Measurements from ENCODE around the gene PTPRCAP. TPM values are rescaled to one million over a fixed set of nuclear protein-coding genes. Genes with fewer than 3 reads are reported as not detected.
A peak's percentile ranks its signal among the peaks of the same experiment; 100 is the strongest.
"Not testable (repeated sequence)": the region's sequence is repeated elsewhere in the genome, so short reads cannot be mapped to it uniquely, and the experiment has no call there.

PTPRCAP gene
- total RNA-seq, 2 donors from 2014 or later: 1.8 to 4.7 TPM

DNA sequence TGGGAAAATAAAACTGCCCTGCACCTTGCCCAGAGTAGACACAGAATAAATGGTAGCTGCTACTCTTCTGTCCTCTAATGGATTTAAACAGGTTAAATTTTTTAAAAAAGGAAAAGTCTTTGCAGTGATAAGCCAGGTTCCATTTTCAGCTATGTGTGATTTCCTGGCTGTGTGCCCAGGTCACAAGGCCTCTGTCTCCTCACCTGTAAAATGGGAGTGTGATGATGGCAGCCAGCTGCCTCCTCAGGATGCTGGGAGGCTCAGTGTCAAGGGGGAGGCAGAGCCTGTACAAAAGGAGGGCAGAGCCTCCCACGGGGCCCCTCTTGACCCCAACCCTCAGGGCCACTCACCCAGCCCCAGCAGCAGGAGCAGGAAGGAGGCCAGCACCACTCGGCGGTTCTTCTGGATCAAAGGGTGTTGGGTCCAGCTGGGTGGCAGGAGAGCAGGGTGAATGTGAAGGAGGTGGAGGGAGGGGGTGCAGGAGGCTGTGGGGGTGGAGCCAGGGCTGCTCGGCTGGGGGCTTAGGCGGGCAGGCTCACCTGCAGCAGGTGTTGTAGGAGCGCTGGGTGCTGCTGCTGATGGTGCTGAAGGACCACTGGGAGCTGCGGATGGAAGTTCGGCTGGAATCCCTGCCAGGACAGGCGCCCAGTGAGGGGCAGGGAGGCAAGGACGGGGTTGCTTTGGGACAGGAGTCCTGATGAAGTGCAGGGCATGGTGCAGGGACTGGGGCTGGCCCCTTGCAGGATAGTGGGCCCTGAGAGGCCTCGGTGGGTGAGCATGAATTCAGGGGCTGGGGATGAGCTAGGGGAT, 29.7 kb upstream of the PTPRCAP start:
- intact Hi-C loops (cut with DNase I): loop anchor here in 1 of 2 donors (10.0 kb wide), 1 partner anchor 62 kb away; the partner anchor contains the start of genes PPP1CA and TBC1D10C
- ATAC-seq (no peak), DNase-seq (no peak)

DNA sequence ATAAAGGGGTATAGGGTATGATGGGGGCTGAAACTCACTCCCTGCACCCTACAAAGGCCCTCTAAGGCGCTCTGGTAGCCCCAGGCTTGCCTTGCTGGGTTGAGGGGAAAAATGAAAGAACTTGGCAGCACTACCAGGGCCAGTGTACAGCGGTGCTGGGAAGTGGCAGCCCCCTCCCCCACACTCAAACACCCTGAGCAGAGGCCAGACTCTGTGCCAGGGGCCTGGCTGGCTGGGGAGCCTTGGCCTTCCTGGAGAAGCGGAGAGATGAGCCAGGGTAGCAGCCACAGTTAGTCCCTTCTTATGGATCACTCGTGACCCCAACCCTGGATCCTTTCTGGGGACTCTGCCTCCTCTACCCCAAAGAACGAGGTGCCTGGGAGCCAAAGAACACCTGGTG, 28.9 kb upstream of the PTPRCAP start:
- DNase-seq (no peak), ATAC-seq (no peak)
- intact Hi-C loops (cut with DNase I): loop anchor here in 1 of 2 donors (10.0 kb wide), 1 partner anchor 62 kb away; the partner anchor contains the start of genes PPP1CA and TBC1D10C

DNA sequence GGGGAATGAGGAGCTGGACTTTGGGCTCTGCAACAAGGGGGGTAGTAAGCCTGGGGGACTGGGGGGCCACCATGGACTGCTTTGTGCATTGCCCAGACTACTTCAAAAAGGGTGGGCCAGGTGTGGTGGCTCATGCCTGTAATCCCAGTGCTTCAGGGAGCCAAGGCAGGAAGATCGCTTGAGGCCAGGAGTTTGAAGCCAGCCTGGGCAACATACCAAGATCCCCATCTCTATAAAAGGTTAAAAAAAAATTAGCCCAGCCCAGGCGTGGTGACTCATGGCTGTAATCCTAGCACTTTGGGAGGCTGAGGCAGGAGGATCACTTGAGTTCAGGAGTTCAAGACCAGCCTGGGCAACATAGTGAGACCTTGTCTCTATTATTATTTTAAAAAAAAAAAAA, 28.0 kb upstream of the PTPRCAP start:
- not testable (repeated sequence) for ATAC-seq, DNase-seq
- intact Hi-C loops (cut with DNase I): loop anchor here in 1 of 2 donors (10.0 kb wide), 1 partner anchor 61 kb away; the partner anchor contains the start of genes PPP1CA and TBC1D10C

- DNase-seq (no peak), ATAC-seq (no peak)
- intact Hi-C loops (cut with DNase I): loop anchor here in 1 of 2 donors (10.0 kb wide), 1 partner anchor 60 kb away; the partner anchor contains the start of genes PPP1CA and TBC1D10C
These were observed 27.7 kb upstream of the PTPRCAP start for GRCh38 chr11:67465189-67465510.

GRCh38 chr11:67464411-67465188, 27.1 kb upstream of the PTPRCAP start:
- ATAC-seq: peak; percentile 71 to 77
- DNase-seq: peak; percentile 90
- intact Hi-C loops (cut with DNase I): loop anchor here (5.0 to 10.0 kb wide), 2 partner anchors 37 to 60 kb away; partner anchors contain the start of genes PPP1CA (in 1 of the 2), RPS6KB2 (in 1 of the 2) and TBC1D10C (in 1 of the 2)

DNA sequence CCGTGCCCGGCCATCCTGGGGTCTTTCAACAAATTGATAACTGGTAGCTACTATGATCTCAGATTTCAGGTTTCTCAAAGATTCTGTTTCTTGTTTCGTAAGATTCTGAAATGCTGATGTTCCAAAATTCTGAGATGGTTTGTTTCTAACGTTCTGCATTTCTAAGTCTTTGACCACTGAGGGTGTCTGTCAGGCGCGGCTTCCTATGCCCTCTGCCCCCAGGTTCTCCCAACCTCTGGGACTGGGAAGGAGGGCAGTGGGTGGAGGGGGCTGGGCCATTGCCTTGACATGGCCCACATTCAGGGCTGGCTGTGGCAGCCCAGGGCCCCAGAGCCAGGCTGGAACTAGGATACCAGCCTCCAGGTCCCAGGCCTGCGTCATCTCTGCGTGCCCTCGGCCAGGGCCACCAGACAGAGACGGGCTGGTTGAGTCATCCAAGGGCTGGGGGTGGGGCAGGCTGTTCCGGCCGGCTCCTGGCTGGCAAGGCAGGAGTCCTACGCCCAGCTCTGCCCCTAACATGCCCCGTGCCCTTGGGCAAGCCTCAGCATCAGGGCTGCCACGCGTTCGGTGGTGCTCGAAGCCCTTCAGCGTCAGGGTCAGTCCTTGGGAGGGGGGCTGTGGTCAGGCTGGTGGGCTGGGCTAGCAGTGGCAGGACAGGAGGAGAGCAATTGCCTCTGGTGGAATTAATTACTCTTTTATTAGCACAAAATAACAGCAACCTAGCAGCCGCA, 26.4 kb upstream of the PTPRCAP start:
- intact Hi-C loops (cut with DNase I): loop anchor here (5.0 to 10.0 kb wide), 2 partner anchors 37 to 59 kb away; partner anchors contain the start of genes PPP1CA (in 1 of the 2), RPS6KB2 (in 1 of the 2) and TBC1D10C (in 1 of the 2)
- ATAC-seq (peak; percentile 21 to 59), DNase-seq (peak; percentile 69)

- intact Hi-C loops (cut with DNase I): loop anchor here (5.0 to 10.0 kb wide), 2 partner anchors 36 to 58 kb away; partner anchors contain the start of genes PPP1CA (in 1 of the 2), RPS6KB2 (in 1 of the 2) and TBC1D10C (in 1 of the 2)
These were observed 25.7 kb upstream of the PTPRCAP start for GRCh38 chr11:67463186-67463585.

DNA sequence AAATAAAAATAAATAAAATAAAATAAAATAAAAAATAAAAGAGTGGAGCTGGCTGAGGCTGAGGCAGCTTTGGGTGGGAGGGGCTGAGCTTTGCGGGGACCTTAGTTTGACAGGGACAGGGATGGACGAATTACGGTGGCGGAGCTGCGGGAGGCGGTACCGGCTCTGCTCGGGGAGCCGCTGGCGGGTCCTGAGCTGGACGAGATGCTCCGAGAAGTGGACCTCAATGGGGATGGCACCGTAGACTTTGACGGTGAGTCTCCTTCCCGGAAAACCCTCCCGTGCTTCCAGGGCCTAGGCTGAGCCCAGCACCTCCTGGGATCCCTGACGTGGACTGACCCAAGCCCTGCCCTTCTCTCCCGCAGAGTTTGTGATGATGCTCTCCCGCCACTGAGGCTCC, 20.8 kb upstream of the PTPRCAP start:
- ATAC-seq: no peak
- intact Hi-C loops (cut with DNase I): no loop called here
- DNase-seq: no peak

More at GRCh38 chr11:67463186-67463585, 25.7 kb upstream of the PTPRCAP start:
- DNase-seq (no peak), ATAC-seq (no peak)

GRCh38 chr11:67457453-67457852, 20.0 kb upstream of the PTPRCAP start:
- ATAC-seq: no peak
- DNase-seq: no peak

GRCh38 chr11:67456068-67456705, 18.7 kb upstream of the PTPRCAP start:
- intact Hi-C loops (cut with DNase I): no loop called here
- no peak for DNase-seq
- no peak for ATAC-seq

More at GRCh38 chr11:67457453-67457852, 20.0 kb upstream of the PTPRCAP start:
- intact Hi-C loops (cut with DNase I): no loop called here

GRCh38 chr11:67455054-67455453, 17.6 kb upstream of the PTPRCAP start, which contains the start of gene CABP4:
Gene CABP4 (plus strand): TSS chr11:67455354. CDS start chr11:67455424, 70 bp downstream.
- intact Hi-C loops (cut with DNase I): no loop called here

GRCh38 chr11:67453816-67454732, 16.6 kb upstream of the PTPRCAP start:
- ATAC-seq: no peak
- intact Hi-C loops (cut with DNase I): no loop called here
- no peak for DNase-seq

More at GRCh38 chr11:67455054-67455453, 17.6 kb upstream of the PTPRCAP start, which contains the start of gene CABP4:
- ATAC-seq (no peak), DNase-seq (no peak)

DNA sequence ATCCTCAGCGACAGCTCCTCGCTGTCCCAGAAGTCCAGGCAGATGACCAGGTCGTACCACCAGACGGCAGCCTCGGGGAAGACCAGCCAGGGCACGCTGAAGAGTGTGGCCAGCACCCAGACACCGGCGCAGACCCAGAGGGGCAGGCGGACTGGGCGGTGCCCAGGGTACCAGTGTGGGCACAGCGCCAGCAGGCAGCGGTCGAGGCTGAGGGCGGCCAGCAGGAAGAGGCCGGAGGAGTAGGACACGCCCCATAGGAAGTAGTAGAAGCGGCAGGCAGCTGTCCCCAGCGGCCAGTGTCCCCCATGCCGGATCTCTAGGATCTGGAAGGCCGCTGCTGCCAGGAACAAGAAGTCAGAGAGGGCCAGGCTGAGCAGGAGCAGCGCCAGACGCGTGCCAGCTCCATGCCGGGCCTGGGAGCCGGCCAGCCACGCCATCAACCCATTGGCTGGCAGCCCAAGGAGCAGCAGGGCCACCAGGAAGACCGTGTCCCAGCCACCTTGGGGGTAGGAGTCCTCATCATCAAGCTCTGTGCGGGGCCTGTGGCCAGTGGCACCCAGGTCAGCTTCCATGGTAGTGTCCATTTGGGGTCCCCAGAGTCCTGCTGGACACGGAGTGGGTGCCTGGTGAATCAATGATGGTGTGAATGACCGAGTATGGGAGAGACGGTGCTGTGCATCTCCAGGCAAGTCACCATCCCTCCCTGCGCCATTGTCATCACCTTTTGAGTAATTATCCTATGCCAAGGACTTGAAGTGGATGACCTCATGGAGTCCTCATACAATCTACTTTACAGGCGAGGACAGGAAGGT, 14.9 kb upstream of the PTPRCAP start, which contains the start of gene GPR152:
GPR152 (minus strand) TSS at position 589 of the 812 bp plus-strand sequence; CDS start at position 584, 5 bp downstream.
- intact Hi-C loops (cut with DNase I): no loop called here
- peak; percentile 60 for DNase-seq
- ATAC-seq: peak in 1 of 2 donors; percentile 37

DNA sequence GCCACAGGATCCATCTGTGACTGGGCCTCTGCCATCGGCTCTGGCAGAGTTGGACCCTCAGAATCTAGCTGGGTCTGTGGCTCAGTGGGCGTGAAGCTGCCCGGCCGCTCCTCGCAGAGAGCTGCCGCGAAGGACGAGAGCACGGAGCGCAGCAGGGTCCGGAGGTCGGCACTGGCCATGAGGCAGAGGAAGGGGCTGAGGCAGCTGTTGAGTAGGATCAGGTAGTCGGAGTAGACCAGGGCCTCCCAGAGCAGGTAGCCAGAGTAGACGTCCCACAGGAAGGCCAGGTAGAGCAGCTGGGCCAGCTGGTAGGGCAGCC, 14.1 kb upstream of the PTPRCAP start:
- ATAC-seq (no peak), DNase-seq (no peak)
- intact Hi-C loops (cut with DNase I): no loop called here

DNA sequence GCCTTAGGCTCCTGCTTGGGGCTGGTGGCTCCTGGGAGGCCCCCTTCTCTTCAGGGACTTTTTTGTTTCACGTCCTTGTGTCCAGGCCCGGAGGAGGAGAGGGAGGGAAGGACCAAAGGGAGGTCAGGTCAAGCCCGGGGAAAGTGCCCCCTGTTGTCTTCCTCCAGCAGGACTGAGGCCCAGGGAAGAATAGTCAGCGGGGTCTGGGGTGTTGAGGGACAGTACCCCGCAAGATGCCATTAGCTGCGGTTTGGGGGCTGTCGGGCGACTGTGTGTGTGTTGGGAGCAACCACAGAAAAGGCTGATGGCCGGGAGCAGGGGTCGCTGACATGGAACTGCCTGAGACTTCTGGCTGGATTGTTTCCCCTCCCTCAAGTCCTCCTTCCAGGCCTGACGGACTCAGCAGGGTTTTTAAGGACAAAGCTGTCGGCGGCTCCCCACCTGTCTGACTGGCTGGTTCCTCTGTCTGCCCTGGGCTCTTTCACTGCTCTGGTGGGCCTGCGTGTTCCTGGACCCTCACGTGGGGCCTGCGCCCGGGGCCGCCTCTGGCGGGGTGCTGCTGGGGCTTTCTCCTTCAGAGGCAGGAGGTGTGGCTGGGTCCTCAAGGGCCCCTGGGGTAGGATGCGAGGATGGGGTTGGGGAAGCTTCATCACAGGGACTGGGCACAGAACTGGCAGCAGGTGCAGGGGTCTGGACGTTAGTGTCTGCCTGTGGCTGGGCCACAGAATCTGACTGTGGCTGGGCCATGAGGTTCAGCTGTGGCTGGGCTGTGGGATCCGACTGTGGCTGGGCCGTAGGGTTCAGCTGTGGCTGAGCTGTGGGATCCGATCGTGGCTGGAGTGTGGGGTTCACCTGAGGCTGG, 13.5 kb upstream of the PTPRCAP start:
- DNase-seq: no peak
- ATAC-seq: no peak
- intact Hi-C loops (cut with DNase I): no loop called here

All from left cardiac atrium (tissue), 4 donors.